Frontal cortex (tissue), 1 donor: Measurements from ENCODE around the gene GNA12. TPM values are rescaled to one million over a fixed set of nuclear protein-coding genes. Genes with fewer than 3 reads are reported as not detected.

Experiments used
- total RNA-seq: library from RNA; depleted of rRNA; stranded (reverse); fragments of >200 nt; gene quantifications from one replicate; pipeline ENCODE4 v1.2.3, GENCODE V29; 2014

The GNA12 gene
- total RNA-seq, 1 donor from 2014 or later: 11.8 TPM

Other genes starting within 250 kb of the GNA12 start
- gene TTYH3, start 212.3 kb downstream of the GNA12 start, total RNA-seq: 29.3 TPM
- 1.6 TPM for gene AMZ1, start 156.1 kb downstream of the GNA12 start, total RNA-seq
- 0.41 TPM for gene CARD11, start 199.6 kb upstream of the GNA12 start, total RNA-seq